MM.1S (cell line): ENCODE measurements around the gene ITIH3.

Experiments
- DNase-seq: peaks from one replicate; pipeline ENCODE4 v3.0.0-alpha.2; 2015
- H2AFZ ChIP-seq: fragments of 300-600 bp; sonication (generic); 2 replicates; pipeline ENCODE4 v1.6.0; 2016; ENCODE audit warnings: antibody characterized with exemption, low read length
- H3F3A ChIP-seq: fragments of 300-600 bp; sonication (generic); 2 replicates; pipeline ENCODE4 v1.6.1; 2016; ENCODE audit warnings: mild to moderate bottlenecking, antibody characterized with exemption, low read length, moderate library complexity, mixed read lengths; ENCODE audit not compliant: insufficient read depth
- H3K27ac ChIP-seq: fragments of 300-600 bp; sonication (generic); 2 replicates; pipeline ENCODE4 v1.5.1; 2016; ENCODE audit warnings: mild to moderate bottlenecking, low read length
- H3K27me3 ChIP-seq: fragments of 300-600 bp; sonication (generic); replicated peaks from 2 replicates; pipeline ENCODE4 v1.6.0; 2016; ENCODE audit warnings: low read length; ENCODE audit not compliant: insufficient read depth
- H3K36me3 ChIP-seq: fragments of 300-600 bp; sonication (generic); replicated peaks from 2 replicates; pipeline ENCODE4 v1.6.1; 2016; ENCODE audit warnings: mild to moderate bottlenecking, low read length, mixed read lengths; ENCODE audit not compliant: insufficient read depth
- H3K4me1 ChIP-seq: fragments of 300-600 bp; sonication (generic); 2 replicates; pipeline ENCODE4 v1.6.1; 2016; ENCODE audit warnings: low read length, mixed read lengths
- H3K4me2 ChIP-seq: fragments of 300-600 bp; sonication (generic); 2 replicates; pipeline ENCODE4 v1.6.0; 2016; ENCODE audit warnings: low read depth, low read length
- H3K4me3 ChIP-seq: fragments of 300-600 bp; sonication (generic); 2 replicates; pipeline ENCODE4 v1.5.1; 2016; ENCODE audit warnings: low read length, mixed read lengths
- H3K79me2 ChIP-seq: fragments of 300-600 bp; sonication (generic); 2 replicates; pipeline ENCODE4 v1.6.1; 2016; ENCODE audit warnings: mixed run types, low read length, mixed read lengths
- H3K9ac ChIP-seq: fragments of 300-600 bp; sonication (generic); 2 replicates; pipeline ENCODE4 v1.6.1; 2016; ENCODE audit warnings: low read length, mixed read lengths
- H3K9me2 ChIP-seq: fragments of 300-600 bp; sonication (generic); replicated peaks from 2 replicates; pipeline ENCODE4 v1.6.1; 2016; ENCODE audit warnings: mild to moderate bottlenecking, low read length, mixed read lengths; ENCODE audit not compliant: insufficient read depth
- H3K9me3 ChIP-seq: fragments of 300-600 bp; sonication (generic); replicated peaks from 2 replicates; pipeline ENCODE4 v1.6.1; 2016; ENCODE audit warnings: mild to moderate bottlenecking, low read length, mixed read lengths; ENCODE audit not compliant: insufficient read depth
- H4K20me1 ChIP-seq: fragments of 300-600 bp; sonication (generic); 2 replicates; pipeline ENCODE4 v1.6.1; 2016; ENCODE audit warnings: mild to moderate bottlenecking, low read length, moderate library complexity, mixed read lengths; ENCODE audit not compliant: insufficient read depth
- EZH2 ChIP-seq: fragments of 300-600 bp; sonication (generic); optimal IDR thresholded peaks from 2 replicates; pipeline ENCODE3; 2017; ENCODE audit warnings: low read depth, mild to moderate bottlenecking, antibody characterized with exemption, low read length, mixed read lengths
- EZH2phosphoT487 ChIP-seq: fragments of 300-600 bp; sonication (generic); IDR thresholded peaks from 2 replicates; pipeline ENCODE4 v1.6.1; 2018; ENCODE audit warnings: antibody characterized with exemption, low read length
- TF ChIP-seq, protein P1 (sequence below): fragments of 300-600 bp; sonication (generic); IDR thresholded peaks from 2 replicates; pipeline ENCODE4 v1.5.1; 2016; ENCODE audit warnings: antibody characterized with exemption, low read length, mixed read lengths

ITIH3 gene

DNA sequence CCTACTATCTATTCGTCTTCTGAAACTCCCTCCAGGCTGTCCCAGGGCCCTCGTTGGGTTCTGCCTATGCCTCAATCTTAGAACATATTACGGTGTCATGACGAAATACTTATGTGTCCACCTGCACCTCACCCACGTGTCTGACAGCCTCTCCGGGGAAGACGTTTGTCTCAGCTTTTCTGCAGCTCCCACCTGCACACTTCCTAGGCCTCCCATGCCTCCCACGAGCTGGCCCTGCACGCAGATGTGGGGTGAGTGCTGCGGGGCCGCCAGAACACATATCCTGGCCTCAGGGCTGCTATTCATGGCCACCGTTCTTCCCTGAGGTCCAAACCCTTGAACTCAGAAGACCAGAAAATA is 47.4 kb downstream of the ITIH3 start:
- Histone ChIP-seq H3K4me3 (no peak overlapping the region), H3K9me2 (no peaks in the 10 kb centered on the region), H2AFZ (no peak overlapping the region), H3K4me2 (no peak overlapping the region), H3K4me1 (peaks cover 11% of the 10 kb centered on the region), H3K9ac (no peak overlapping the region), H3F3A (0 out of 2 replicates have a peak, but pooled peaks cover 5% of the 10 kb centered on the region), H3K9me3 (no peaks in the 10 kb centered on the region), H3K79me2 (no peaks in the 10 kb centered on the region), H3K36me3 (no peaks in the 10 kb centered on the region), H3K27ac (no peak overlapping the region), H3K27me3 (no peaks in the 10 kb centered on the region), H4K20me1 (no peaks in the 10 kb centered on the region)
- DNase-seq = no peak
- TF ChIP-seq EZH2phosphoT487 (no peak), EZH2 (no peak)
- TF ChIP-seq, protein P1, sequence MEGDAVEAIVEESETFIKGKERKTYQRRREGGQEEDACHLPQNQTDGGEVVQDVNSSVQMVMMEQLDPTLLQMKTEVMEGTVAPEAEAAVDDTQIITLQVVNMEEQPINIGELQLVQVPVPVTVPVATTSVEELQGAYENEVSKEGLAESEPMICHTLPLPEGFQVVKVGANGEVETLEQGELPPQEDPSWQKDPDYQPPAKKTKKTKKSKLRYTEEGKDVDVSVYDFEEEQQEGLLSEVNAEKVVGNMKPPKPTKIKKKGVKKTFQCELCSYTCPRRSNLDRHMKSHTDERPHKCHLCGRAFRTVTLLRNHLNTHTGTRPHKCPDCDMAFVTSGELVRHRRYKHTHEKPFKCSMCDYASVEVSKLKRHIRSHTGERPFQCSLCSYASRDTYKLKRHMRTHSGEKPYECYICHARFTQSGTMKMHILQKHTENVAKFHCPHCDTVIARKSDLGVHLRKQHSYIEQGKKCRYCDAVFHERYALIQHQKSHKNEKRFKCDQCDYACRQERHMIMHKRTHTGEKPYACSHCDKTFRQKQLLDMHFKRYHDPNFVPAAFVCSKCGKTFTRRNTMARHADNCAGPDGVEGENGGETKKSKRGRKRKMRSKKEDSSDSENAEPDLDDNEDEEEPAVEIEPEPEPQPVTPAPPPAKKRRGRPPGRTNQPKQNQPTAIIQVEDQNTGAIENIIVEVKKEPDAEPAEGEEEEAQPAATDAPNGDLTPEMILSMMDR = no peak

DNA sequence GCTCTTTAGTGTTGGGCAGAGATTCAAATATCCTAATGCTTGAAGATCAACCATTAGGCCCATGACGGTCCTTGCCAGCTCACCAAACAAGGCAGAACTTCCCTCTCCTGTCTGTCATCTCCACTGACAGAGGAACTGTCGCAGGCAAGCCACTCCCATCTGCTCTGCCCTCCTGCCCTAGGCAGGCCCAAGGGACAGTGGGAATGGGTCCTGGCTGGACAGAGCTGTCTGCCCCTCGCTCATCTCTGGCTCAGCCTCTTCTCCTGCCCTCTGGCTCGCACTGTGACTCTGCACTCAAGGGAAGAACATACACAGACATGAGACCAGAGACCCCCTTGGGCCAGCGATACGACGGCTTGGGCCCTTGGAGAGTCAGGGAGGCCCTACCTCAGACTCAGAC is 47.8 kb downstream of the ITIH3 start:
- DNase-seq = no peak
- Histone ChIP-seq H2AFZ (no peak overlapping the region), H3K4me1 (peaks cover 11% of the 10 kb centered on the region), H3K9me2 (no peaks in the 10 kb centered on the region), H3F3A (0 out of 2 replicates have a peak, but pooled peaks cover 5% of the 10 kb centered on the region), H3K79me2 (no peaks in the 10 kb centered on the region), H3K27me3 (no peaks in the 10 kb centered on the region), H4K20me1 (no peaks in the 10 kb centered on the region), H3K9me3 (no peaks in the 10 kb centered on the region), H3K27ac (no peak overlapping the region), H3K36me3 (no peaks in the 10 kb centered on the region), H3K4me3 (no peak overlapping the region), H3K9ac (no peak overlapping the region), H3K4me2 (no peak overlapping the region)
- TF ChIP-seq, protein P1 = no peak
- TF ChIP-seq EZH2 = no peak
- no peak for TF ChIP-seq EZH2phosphoT487

DNA sequence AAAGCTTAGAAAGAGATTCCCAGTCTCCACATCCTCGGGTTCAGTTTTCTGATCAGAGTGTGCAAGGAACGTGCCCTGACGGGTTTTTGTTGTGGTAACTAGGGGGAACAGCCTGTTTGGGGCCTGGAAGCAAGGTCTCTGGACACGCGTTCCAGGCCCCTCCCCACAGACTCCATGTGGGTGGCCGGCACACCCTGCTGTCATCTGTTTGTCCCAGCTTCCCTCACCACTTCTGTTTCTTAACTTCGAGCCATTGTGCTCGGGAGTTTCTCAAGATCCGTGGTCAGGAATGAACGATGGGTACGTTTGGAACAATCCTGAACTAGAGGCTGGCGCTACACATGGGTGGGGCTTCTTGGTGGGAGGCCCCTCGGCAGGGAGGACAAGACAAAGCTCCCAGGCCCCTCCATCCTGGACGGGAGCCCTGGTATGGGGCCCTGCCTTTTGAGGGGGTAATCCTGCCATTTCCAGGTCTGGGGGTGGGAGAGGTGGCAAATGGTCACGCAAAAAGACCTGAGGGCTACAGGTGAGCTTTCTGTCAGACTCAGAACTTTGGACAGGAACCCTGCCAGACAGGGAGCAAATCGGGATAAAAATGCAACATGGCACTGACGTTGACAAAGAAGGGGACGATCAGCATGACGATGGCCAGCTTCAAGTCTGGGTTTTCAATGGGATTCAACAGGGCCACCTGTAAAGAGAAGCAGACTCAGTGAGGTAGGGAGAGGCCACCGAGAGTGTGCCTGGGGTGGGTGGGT is 48.7 kb downstream of the ITIH3 start:
- no peak for DNase-seq
- TF ChIP-seq, protein P1 = no peak
- TF ChIP-seq EZH2phosphoT487 (no peak), EZH2 (no peak)
- no peaks in the 10 kb centered on the region for H3K79me2 ChIP-seq
- H3K9ac ChIP-seq = no peak overlapping the region
- H3K36me3 ChIP-seq = no peaks in the 10 kb centered on the region
- H3F3A ChIP-seq = 0 out of 2 replicates have a peak, but pooled peaks cover 5% of the 10 kb centered on the region
- H3K27ac ChIP-seq = no peak overlapping the region
- no peaks in the 10 kb centered on the region for H3K9me2 ChIP-seq
- H4K20me1 ChIP-seq = no peaks in the 10 kb centered on the region
- no peak overlapping the region for H3K4me3 ChIP-seq
- peaks cover 11% of the 10 kb centered on the region for H3K4me1 ChIP-seq
- no peaks in the 10 kb centered on the region for H3K27me3 ChIP-seq
- no peak overlapping the region for H2AFZ ChIP-seq
- H3K4me2 ChIP-seq = no peak overlapping the region
- no peaks in the 10 kb centered on the region for H3K9me3 ChIP-seq
